ENCODE results near the gene TPGS1.
A peak's percentile ranks its signal among the peaks of the same experiment; 100 is the strongest.
"Not testable (repeated sequence)": the region's sequence is repeated elsewhere in the genome, so short reads cannot be mapped to it uniquely, and the experiment has no call there.

The TPGS1 gene

DNA sequence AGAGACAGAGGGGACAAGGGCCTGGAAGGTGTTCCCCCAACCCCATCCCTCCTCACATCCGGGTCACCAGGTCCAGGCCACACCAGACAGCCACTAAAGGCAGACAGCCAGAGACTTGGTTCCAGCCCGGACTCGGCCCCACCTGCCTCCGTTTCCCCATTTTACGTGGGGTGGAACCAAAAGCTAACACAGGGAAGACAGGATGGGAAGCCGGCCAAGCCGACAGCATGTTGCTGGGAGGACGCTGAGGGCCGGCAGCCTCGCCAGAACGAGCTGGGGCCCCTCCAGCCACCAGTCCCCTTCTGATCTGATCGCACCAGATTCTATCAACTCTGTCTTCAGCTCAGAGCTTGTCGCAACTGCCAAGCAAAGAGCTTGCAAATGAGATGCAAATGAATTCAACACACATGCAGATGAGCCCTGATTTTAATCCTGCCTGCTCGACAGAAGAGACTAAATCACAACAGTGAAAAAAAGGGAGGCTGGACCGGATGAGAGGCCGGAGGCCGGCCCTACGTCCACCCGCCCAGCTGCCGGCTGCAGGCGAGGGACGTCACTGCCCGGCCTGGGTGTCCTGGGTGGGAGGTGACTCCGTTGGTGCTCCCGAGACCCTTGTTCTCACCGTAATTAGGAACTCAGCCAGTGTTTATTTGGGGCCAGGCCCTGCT lies 28.9 kb upstream of the TPGS1 start:
- DNase-seq = no peak

DNA sequence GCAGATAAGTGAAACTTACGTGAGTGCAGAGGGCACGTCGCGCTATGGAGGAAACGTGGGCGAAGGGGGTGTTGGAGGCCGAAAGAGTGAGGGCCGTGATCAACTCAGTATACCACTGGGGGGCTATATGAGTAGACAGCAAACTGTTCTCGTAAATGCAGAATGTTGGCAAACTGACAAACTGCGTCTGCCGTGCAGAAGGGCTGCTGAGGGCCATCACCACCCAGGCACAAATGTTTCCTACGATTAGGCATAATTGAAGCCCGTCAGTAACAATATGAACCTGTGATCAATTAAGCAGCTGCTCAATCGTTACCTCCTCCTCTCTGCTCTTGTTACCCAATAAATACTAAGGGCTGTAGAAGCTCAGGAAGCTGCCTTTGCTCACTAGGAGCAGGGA lies 28.3 kb upstream of the TPGS1 start:
- DNase-seq = no peak

GRCh38 chr19:480016-480855 lies 27.1 kb upstream of the TPGS1 start:
- DNase-seq = peak; percentile 93

DNA sequence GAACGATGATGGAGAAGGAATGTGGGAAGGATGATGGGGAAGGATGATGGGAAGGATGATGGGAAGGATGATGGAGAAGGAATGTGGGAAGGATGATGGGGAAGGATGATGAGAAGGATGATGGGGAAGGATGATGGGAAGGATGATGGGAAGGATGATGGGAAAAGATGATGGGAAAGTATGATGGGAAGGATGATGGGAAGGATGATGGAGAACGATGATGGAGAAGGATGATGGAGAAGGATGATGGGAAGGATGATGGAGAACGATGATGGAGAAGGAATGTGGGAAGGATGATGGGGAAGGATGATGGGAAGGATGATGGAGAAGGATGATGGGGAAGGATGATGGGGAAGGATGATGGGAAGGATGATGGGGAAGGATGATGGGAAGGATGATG lies 26.2 kb upstream of the TPGS1 start:
- DNase-seq = not testable (repeated sequence)

- no peak for DNase-seq
Measured at GRCh38 chr19:482186-483041, 24.9 kb upstream of the TPGS1 start.

DNA sequence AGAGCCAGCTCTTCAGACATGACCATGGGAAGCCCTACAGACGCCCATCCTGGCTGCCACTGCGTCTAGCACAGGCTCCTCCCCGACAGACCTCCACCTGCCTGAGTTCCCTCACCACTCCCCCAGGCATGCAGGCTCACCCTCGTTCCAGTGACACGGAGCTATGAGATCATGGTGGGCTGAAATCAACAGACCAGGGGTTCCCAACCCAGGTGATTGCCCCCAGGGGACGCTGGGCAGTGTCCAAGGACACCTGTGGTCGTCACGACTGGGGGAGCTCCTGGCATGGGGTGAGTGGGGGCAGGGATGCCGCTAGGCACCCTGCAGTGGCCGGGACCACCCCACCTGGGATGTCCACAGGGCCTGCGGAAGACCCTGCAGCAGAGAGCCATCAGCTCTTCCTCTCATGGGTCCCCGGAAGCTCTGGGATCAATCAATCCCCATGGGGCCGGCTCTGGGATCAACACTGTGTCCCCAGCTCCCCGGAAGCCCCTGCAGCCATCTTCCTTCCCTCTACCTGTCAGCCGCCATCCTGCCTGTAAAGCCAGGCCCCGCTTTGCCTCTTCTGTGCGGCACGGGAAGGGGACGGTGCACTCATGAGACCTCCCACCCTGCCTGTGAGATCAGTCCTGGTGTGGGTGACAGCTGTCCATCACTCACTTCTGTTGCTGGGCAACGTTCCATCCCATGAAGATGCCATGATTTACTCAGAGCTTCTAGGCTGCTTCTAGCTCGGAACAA lies 23.8 kb upstream of the TPGS1 start:
- no peak for DNase-seq

DNA sequence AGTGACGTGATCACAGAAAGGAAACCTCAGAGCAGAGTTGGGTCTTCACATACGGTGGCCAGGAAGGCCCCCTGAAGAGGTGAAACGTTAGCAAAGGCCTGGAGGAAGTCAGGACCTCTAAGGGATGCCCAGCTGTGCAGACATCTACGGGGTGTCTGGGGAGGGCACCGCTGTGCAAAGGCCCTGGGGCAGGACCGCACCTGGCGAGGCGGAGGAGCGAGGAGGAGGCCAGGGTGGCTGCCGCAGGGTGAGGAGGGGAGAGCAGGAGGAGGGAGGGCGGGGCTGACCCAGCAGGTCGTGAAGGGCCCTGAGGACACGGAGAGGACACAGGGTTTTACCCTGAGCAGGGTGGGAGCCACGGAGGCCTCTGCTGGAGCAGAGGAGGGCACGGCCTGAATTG lies 22.8 kb upstream of the TPGS1 start:
- DNase-seq = no peak

GRCh38 chr19:485077-485476 lies 22.2 kb upstream of the TPGS1 start:
- DNase-seq = peak; percentile 68

GRCh38 chr19:485583-486236 lies 21.6 kb upstream of the TPGS1 start:
- peak; percentile 89 for DNase-seq

DNA sequence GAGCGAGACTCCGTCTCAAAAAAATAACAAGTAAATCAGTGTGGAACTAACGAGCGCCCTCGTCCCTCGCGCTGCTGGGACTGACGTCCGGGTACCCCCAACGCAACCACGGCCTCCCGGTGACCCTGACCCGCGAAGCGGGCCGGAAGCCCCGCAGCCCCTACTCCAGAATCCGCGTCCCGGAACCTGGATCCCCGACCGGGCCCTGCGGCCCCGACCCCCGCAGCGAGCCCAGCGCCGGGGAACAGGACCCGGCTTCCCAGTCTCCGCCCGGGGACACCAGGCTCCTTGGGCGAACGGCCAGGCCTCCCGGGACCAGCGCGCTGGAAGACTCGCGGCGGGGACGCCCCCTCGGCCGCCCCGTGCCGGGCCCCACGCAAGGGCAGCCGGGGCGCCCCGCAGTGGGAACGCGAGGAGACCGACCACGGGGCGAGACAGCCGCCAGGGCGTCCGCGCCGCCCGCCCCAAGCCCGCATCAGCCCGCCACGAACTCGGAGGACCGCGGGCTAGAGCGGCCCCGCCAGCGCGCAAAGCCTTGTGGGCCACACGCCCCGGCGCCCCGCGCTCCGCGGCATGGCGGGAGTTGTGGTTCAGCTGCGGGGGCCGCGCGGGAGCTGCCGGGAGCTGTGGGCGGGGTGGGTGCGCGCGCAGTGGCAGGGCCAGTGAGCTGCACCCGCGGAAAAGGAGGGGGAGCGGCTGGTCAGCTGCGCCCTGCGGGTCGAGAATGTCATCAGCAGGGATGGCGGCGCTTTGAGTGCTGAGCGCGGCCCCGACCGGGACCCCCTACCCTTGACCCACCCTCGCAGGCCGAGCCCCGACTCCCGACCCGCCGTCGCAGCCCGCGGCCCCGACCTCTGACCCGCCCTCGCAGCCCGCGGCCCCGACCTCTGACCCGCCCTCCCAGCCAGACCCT lies 18.5 kb upstream of the TPGS1 start:
- DNase-seq = peak; percentile 97

- peak; percentile 65 for DNase-seq
Measured at GRCh38 chr19:489418-490196, 17.7 kb upstream of the TPGS1 start.

DNA sequence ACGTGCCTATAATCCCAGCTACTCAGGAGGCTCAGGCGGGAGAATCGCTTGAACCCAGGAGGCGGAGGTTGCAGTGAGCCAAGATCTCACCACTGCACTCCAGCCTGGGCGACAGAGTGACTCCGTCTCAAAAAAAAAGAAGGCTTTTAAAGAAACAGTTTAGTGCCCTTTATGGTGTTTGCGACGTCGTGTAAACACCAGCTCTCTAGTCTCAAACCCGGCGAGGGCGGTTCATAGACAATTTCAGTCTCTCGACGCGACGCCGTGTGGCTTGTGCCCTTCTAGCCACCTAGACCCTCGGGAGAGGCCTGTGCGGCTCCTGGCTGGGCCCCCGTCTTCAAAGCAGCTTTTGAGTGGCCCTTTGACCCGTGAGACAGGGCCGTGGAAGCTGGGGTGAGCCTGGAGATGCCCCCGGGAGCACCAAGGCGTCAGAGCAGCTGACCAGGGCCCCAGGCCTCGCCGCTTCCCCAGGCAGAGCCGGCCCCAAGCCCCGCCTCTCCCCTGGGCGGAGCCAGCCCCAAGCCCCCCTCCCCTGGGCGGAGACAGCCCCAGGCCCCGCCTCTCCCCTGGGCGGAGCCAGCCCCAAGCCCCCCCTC lies 16.1 kb upstream of the TPGS1 start:
- no peak for DNase-seq

GRCh38 chr19:492091-492531 lies 15.2 kb upstream of the TPGS1 start:
- DNase-seq = no peak

- no peak for DNase-seq
Measured at GRCh38 chr19:493391-494170, 13.7 kb upstream of the TPGS1 start.

- DNase-seq = no peak
Measured at GRCh38 chr19:494171-495080, 12.9 kb upstream of the TPGS1 start.

GRCh38 chr19:495081-495401 lies 12.3 kb upstream of the TPGS1 start:
- DNase-seq = no peak

DNA sequence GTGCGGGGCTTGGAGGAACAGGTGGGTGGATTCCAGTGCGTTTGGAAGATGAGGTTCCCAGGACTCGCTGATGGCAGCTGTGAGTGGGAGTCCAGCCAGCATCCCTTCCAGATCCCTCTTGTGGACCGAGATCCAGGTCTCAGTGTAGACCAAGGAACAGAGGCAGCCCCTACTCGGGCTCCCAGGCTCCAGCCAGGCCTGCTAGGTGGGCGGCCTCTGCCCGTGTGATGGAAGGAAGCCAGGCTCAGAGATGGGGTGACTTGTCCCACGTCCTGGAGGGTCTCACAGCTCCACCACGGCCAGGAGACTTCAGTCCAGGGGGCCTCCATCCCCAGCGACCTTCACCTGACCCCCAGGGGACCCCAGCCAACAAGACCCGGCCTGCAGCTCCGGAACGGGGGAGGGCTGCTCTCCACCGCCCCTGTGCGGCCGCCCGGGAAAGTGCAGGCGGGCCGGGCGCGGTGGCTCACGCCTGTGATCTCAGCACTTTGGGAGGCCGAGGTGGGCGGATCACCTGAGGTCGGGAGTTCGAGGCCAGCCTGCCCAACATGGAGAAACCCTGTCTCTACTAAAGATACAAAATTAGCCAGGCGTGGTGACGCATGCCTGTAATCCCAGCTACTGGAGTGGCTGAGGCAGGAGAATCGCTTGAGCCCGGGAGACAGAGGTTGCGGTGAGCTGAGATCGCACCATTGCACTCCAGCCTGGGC lies 11.7 kb upstream of the TPGS1 start:
- DNase-seq = peak; percentile 78
